H1 (cell line): ENCODE measurements around the gene CORIN. TPM values are rescaled to one million over a fixed set of nuclear protein-coding genes. Genes with fewer than 3 reads are reported as not detected.

Experiments used
- CTCF ChIA-PET: fragments of 300-600 bp; sonication (Branson Sonifier 250); formaldehyde crosslinking; loops from one replicate; lab custom pipeline; 2021; ENCODE audit not compliant: partially characterized antibody; lab: Charles Lee
- POLR2A ChIA-PET: fragments of 300-600 bp; sonication (Branson Sonifier 250); formaldehyde crosslinking; loops from one replicate; lab custom pipeline; 2021; ENCODE audit warnings: inconsistent platforms; ENCODE audit not compliant: partially characterized antibody; lab: Charles Lee
- DNase-seq, 2 experiments: peaks; one replicate each; pipeline versions ENCODE4 v3.0.0 to v3.0.0-alpha.2; 2010 to 2022; ENCODE audit warnings: low spot score in 2 of 2, low read depth in 1 of 2, mixed read lengths in 1 of 2
- FAIRE-seq: peaks from 2 replicates; lab custom pipeline; 2011; peaks lifted over from hg19 to GRCh38; lab: Jason Lieb, UNC
- H2AFZ ChIP-seq: 2 replicates; pipeline ENCODE4 v1.8.1; 2012; ENCODE audit warnings: low read length, inconsistent platforms
- H2AK5ac ChIP-seq: 2 replicates; pipeline ENCODE4 v1.6.1; 2013; ENCODE audit warnings: low read depth, low read length
- H2BK120ac ChIP-seq: replicated peaks from 2 replicates; pipeline ENCODE3; 2013; ENCODE audit warnings: low read depth, low read length, inconsistent platforms
- H2BK12ac ChIP-seq: 2 replicates; pipeline ENCODE4 v1.6.1; 2013; ENCODE audit warnings: low read depth, low read length
- H2BK15ac ChIP-seq: 2 replicates; pipeline ENCODE4 v1.6.1; 2013; ENCODE audit warnings: low read length
- H2BK20ac ChIP-seq: 2 replicates; pipeline ENCODE4 v1.6.1; 2013; ENCODE audit warnings: low read length
- H2BK5ac ChIP-seq: 2 replicates; pipeline ENCODE4 v1.6.1; 2013; ENCODE audit warnings: low read depth, low read length
- H3K14ac ChIP-seq: 2 replicates; pipeline ENCODE4 v1.6.1; 2013; ENCODE audit warnings: inconsistent platforms; ENCODE audit not compliant: insufficient read length
- H3K18ac ChIP-seq: 2 replicates; pipeline ENCODE4 v1.6.1; 2013; ENCODE audit warnings: low read length; ENCODE audit errors: extremely low read depth
- H3K23ac ChIP-seq: 2 replicates; pipeline ENCODE4 v1.6.1; 2013; ENCODE audit warnings: inconsistent platforms; ENCODE audit not compliant: insufficient read length
- H3K23me2 ChIP-seq: 2 replicates; pipeline ENCODE4 v1.6.1; 2013; ENCODE audit warnings: low read depth, low read length
- H3K27ac ChIP-seq: 2 replicates; pipeline ENCODE4 v1.6.1; 2011; ENCODE audit warnings: low read depth, low read length, inconsistent platforms
- H3K27me3 ChIP-seq, 4 experiments: replicated peaks in 1 of 4; 1 replicate in 1 of 4; 2 replicates in 3 of 4; pipeline versions ENCODE4 v1.6.1 to v1.8.1; 2011 to 2013; ENCODE audit warnings: low read length in 3 of 4, mild to moderate bottlenecking in 3 of 4, inconsistent platforms in 2 of 4, mixed read lengths in 2 of 4, moderate library complexity in 1 of 4; ENCODE audit not compliant: control insufficient read depth in 3 of 4, insufficient read depth in 3 of 4; ENCODE audit errors: extremely low read depth in 1 of 4
- H3K36me3 ChIP-seq, 4 experiments: 2 replicates each; pipeline versions ENCODE4 v1.6.1 to v1.8.1; 2011 to 2013; ENCODE audit warnings: mild to moderate bottlenecking in 4 of 4, low read length in 3 of 4, moderate library complexity in 2 of 4, control low read depth in 1 of 4, inconsistent platforms in 1 of 4; ENCODE audit not compliant: insufficient read depth in 4 of 4, control insufficient read depth in 2 of 4
- H3K4ac ChIP-seq: replicated peaks from 2 replicates; pipeline ENCODE3; 2013; ENCODE audit warnings: low read length, low read depth, mixed read lengths, inconsistent platforms; ENCODE audit not compliant: insufficient read length
- H3K4me1 ChIP-seq, 4 experiments: replicated peaks in 1 of 4; 1 replicate in 1 of 4; 2 replicates in 3 of 4; pipeline versions ENCODE4 v1.6.1 to v1.8.1; 2011 to 2013; ENCODE audit warnings: low read length in 3 of 4, inconsistent platforms in 2 of 4, mixed read lengths in 1 of 4; ENCODE audit not compliant: insufficient read depth in 4 of 4, control insufficient read depth in 3 of 4
- H3K4me2 ChIP-seq, 2 experiments: 2 replicates each; pipeline versions ENCODE4 v1.6.1 to v1.8.1; 2011 to 2013; ENCODE audit warnings: low read depth in 2 of 2, low read length in 2 of 2, control low read depth in 1 of 2, inconsistent platforms in 1 of 2, mild to moderate bottlenecking in 1 of 2; ENCODE audit not compliant: insufficient read depth in 1 of 2
- H3K4me3 ChIP-seq, 4 experiments: fragments of 200-600, 300-600 bp in 1 of 4; sonication (generic), shearing (Covaris generic), sonication (Bioruptor Twin) in 1 of 4; 2 replicates each; pipeline versions ENCODE4 v1.5.1 to v1.8.1; 2011 to 2016; ENCODE audit warnings: low read length in 4 of 4, low read depth in 3 of 4, control low read depth in 2 of 4, inconsistent platforms in 2 of 4, mild to moderate bottlenecking in 2 of 4, mixed read lengths in 1 of 4, moderate library complexity in 1 of 4; ENCODE audit not compliant: insufficient read depth in 2 of 4; ENCODE audit errors: extremely low read depth in 1 of 4
- H3K56ac ChIP-seq: replicated peaks from 2 replicates; pipeline ENCODE3; 2013; ENCODE audit warnings: low read depth, mild to moderate bottlenecking, mixed read lengths, low read length, inconsistent platforms; ENCODE audit not compliant: insufficient read length
- H3K79me1 ChIP-seq: 2 replicates; pipeline ENCODE4 v1.6.1; 2013; ENCODE audit warnings: low read depth, low read length, control low read depth
- H3K79me2 ChIP-seq, 2 experiments: 2 replicates each; pipeline versions ENCODE4 v1.6.1 to v1.8.1; 2012 to 2013; ENCODE audit warnings: low read length in 2 of 2, mild to moderate bottlenecking in 2 of 2, inconsistent platforms in 1 of 2; ENCODE audit not compliant: insufficient read depth in 2 of 2, control insufficient read depth in 1 of 2
- H3K9ac ChIP-seq, 4 experiments: replicated peaks in 1 of 4; 1 replicate in 1 of 4; 2 replicates in 3 of 4; pipeline versions ENCODE4 v1.6.1 to v1.8.1; 2011 to 2013; ENCODE audit warnings: low read depth in 3 of 4, low read length in 3 of 4, control low read depth in 2 of 4, mild to moderate bottlenecking in 2 of 4, moderate library complexity in 2 of 4, inconsistent platforms in 1 of 4; ENCODE audit errors: extremely low read depth in 1 of 4
- H3K9me3 ChIP-seq, 2 experiments: 2 replicates each; pipeline versions ENCODE4 v1.6.1 to v1.8.1; 2012 to 2013; ENCODE audit warnings: mild to moderate bottlenecking in 2 of 2, moderate library complexity in 2 of 2, control low read depth in 1 of 2, inconsistent platforms in 1 of 2, low read depth in 1 of 2, low read length in 1 of 2, mixed read lengths in 1 of 2; ENCODE audit not compliant: insufficient read depth in 2 of 2
- H4K20me1 ChIP-seq, 2 experiments: replicated peaks in 1 of 2; 2 replicates each; pipeline versions ENCODE3 to v1.8.1; 2011 to 2013; ENCODE audit warnings: inconsistent platforms in 2 of 2, low read length in 2 of 2, mild to moderate bottlenecking in 1 of 2; ENCODE audit not compliant: insufficient read depth in 2 of 2, control insufficient read depth in 1 of 2
- H4K5ac ChIP-seq: 2 replicates; pipeline ENCODE4 v1.6.1; 2013; ENCODE audit warnings: low read length, low read depth, mixed read lengths, inconsistent platforms; ENCODE audit not compliant: insufficient read length
- H4K8ac ChIP-seq: 2 replicates; pipeline ENCODE4 v1.8.0; 2013; ENCODE audit warnings: mild to moderate bottlenecking, moderate library complexity, low read length, inconsistent platforms; ENCODE audit not compliant: insufficient read depth; ENCODE audit errors: extremely low read depth
- H4K91ac ChIP-seq: replicated peaks from 2 replicates; pipeline ENCODE3; 2013; ENCODE audit warnings: low read length, mixed read lengths, inconsistent platforms; ENCODE audit not compliant: insufficient read length
- CBX5 ChIP-seq: fragments of 300-800, 300-1000 bp; sonication (generic); IDR thresholded peaks from 2 replicates; pipeline ENCODE4 v1.7.1; 2016; ENCODE audit warnings: antibody characterized with exemption, low read length, low read depth
- GABPA ChIP-seq: IDR thresholded peaks from 2 replicates; pipeline ENCODE4 v1.6.1; 2011; ENCODE audit warnings: mild to moderate bottlenecking, low read length, moderate library complexity, borderline replicate concordance; ENCODE audit not compliant: insufficient read depth
- WGBS, 2 experiments: shearing (Covaris generic) in 1 of 2; methylation state at CpG; one replicate each; pipeline versions ENCODE4 v1.1.6 to v1.1.7; 2013 to 2015; ENCODE audit warnings: low lambda C conversion rate in 2 of 2, mixed read lengths in 2 of 2, inconsistent platforms in 1 of 2, low coverage in 1 of 2, missing lambda C conversion rate in 1 of 2; ENCODE audit not compliant: insufficient replicate concordance in 2 of 2, insufficient coverage in 1 of 2, insufficient read length in 1 of 2; ENCODE audit errors: extremely low coverage in 1 of 2, missing lambda C conversion rate in 1 of 2; 5-methylcytosine and 5-hydroxymethylcytosine counted together
- polyA plus RNA-seq, 7 experiments: library from polyadenylated mRNA; depleted of rRNA in 3 of 7; stranded (reverse) in 5 of 7; unstranded in 2 of 7; fragments of >200 nt in 5 of 7; fragments of 200-250 nt in 2 of 7; gene quantifications; 1 replicate in 5 of 7; 2 replicates in 1 of 7; 4 replicates in 1 of 7; pipeline versions ENCODE4 v1.2.1 to v1.2.3, GENCODE V29; 2011 to 2013; ENCODE audit warnings: missing spikeins in 2 of 7, mixed read lengths in 2 of 7
- total RNA-seq: library from RNA; stranded (reverse); fragmentation: NEBNext Ultra II Directional; extraction: Animal tissue kit (Norgen Biotek cat#: 25700); gene quantifications from 2 replicates; pipeline ENCODE4 v1.2.1, GENCODE V29; 2021
- TF ChIP-seq, protein P1 (sequence below): IDR thresholded peaks from 2 replicates; pipeline ENCODE4 v1.6.1; 2011; ENCODE audit warnings: low read depth, mild to moderate bottlenecking, low read length; ENCODE audit not compliant: insufficient read depth

The CORIN gene
- total and polyA plus RNA-seq, 2 of the 8 experiments (the other 6 are each of a cell fraction or from before 2014, with no cell fraction given), result 0.09 to 0.32 TPM

DNA sequence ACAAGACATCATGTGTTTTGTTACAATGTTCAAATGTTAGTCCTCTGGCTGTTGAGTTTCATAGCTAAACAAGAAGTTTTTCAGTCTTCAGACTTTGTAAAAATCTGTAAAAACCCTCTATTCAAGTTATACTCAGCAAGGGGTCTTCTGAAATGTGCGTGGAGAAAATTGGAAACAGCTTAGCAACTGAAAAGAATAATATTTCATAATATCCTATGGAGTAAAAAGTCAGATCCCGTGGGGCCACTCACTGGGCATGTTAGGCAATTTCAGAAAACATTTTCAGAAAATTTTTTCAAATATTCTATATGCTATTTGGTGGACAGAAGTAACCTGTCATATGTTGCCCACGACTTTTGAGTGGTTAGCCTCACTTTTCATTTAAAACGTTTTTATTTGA lies 118.3 kb downstream of the CORIN start:
- Histone ChIP-seq H2BK12ac (no peak overlapping the region), H3K23ac (no peak overlapping the region), H3K9me3 (no peaks in the 10 kb centered on the region), H3K56ac (no peak overlapping the region), H3K14ac (no peak overlapping the region), H3K79me2 (no peaks in the 10 kb centered on the region), H3K36me3 (no peaks in the 10 kb centered on the region), H3K4ac (no peak overlapping the region), H3K4me1 (peaks cover 0 to 7% (median 4%) of the 10 kb centered on the region in 4 experiments; a peak in 4 of 7 replicates), H3K4me3 (no peak overlapping the region), H4K5ac (no peak overlapping the region)
- no peak for FAIRE-seq
- 93% methylated on average over 4 of the region's 4 CpGs; no CpG with 5 or more reads in 1 of the 2 experiments for WGBS, 2 experiments
- TF ChIP-seq, protein P1, sequence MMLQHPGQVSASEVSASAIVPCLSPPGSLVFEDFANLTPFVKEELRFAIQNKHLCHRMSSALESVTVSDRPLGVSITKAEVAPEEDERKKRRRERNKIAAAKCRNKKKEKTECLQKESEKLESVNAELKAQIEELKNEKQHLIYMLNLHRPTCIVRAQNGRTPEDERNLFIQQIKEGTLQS, result no peak
- TF ChIP-seq CBX5 (no peak), GABPA (no peak)
- TF ChIP-seq, all 59 proteins: peak for 0
- Histone ChIP-seq H4K91ac (no peak overlapping the region), H3K27ac (no peak overlapping the region), H3K9ac (no peak overlapping the region), H2BK120ac (no peak overlapping the region), H3K79me1 (no peaks in the 10 kb centered on the region), H2BK15ac (no peak overlapping the region), H2BK5ac (no peak overlapping the region), H4K8ac (no peak overlapping the region), H2AFZ (no peak overlapping the region), H3K27me3 (peaks cover 0 to 2% (median 0%) of the 10 kb centered on the region in 4 experiments; a peak in 1 of 7 replicates), H4K20me1 (no peaks in the 10 kb centered on the region), H3K4me2 (no peak overlapping the region), H3K18ac (no peak overlapping the region), H2AK5ac (no peak overlapping the region), H3K23me2 (no peaks in the 10 kb centered on the region), H2BK20ac (no peak overlapping the region)
- POLR2A ChIA-PET, result no interaction called here
- CTCF ChIA-PET, result interaction anchor here (0.9 to 2.1 kb wide), 2 partner anchors 11 to 117 kb away, joined by 3 to 8 read pairs; no protein-coding TSS in a partner anchor
- no peak for DNase-seq
